ENCODE results near the gene EIF3L.

The EIF3L gene

GRCh38 chr22:37925767-37926166 is 76.5 kb downstream of the EIF3L start:
- no peak for DNase-seq (ENCODE audit: low spot score)
- no peak for TF ChIP-seq CTCF (IDR thresholded peaks at IDR 0.05; ENCODE audit: poor library complexity, severe bottlenecking)
- H3K27me3 ChIP-seq (ENCODE audit: insufficient read depth, poor library complexity, severe bottlenecking): no peaks in the 10 kb centered on the region
- peaks cover 93% of the 10 kb centered on the region for H3K36me3 ChIP-seq (ENCODE audit: low read depth)
- H3K9me3 ChIP-seq (ENCODE audit: severe bottlenecking): no peaks in the 10 kb centered on the region
- ATAC-seq (ENCODE audit: low read depth): no peak
- no peaks in the 10 kb centered on the region for H3K4me1 ChIP-seq (ENCODE audit: insufficient read depth, poor library complexity, severe bottlenecking)
- H3K4me3 ChIP-seq (ENCODE audit: severe bottlenecking): no peak overlapping the region
- no peak overlapping the region for H3K27ac ChIP-seq (ENCODE audit: poor library complexity, severe bottlenecking)

DNA sequence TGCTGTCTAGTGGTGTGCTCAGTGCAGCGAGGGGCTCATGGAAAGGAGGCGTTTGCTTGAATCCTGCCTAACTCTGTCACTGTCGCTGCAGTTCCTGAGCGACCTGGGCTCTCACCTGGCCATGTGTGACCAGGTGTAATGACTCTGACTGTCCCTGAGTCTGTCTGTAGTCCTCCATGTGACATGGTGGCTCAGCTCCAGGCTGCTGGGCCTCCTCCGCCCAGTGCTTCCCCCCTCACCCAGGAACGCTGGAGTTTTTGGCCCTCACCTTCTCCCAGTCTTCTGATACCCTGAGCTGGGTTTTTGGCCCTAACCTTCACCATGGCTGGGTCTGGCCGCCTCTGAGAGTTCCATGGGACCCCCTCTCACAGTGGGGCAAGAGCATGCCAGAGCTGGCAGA is 77.1 kb downstream of the EIF3L start:
- H3K27ac ChIP-seq (ENCODE audit: poor library complexity, severe bottlenecking): no peak overlapping the region
- H3K9me3 ChIP-seq (ENCODE audit: severe bottlenecking): no peaks in the 10 kb centered on the region
- ATAC-seq (ENCODE audit: low read depth) (no peak), DNase-seq (ENCODE audit: low spot score) (no peak)
- H3K4me3 ChIP-seq (ENCODE audit: severe bottlenecking): no peak overlapping the region
- no peaks in the 10 kb centered on the region for H3K27me3 ChIP-seq (ENCODE audit: insufficient read depth, poor library complexity, severe bottlenecking)
- no peaks in the 10 kb centered on the region for H3K4me1 ChIP-seq (ENCODE audit: insufficient read depth, poor library complexity, severe bottlenecking)
- peaks cover 92% of the 10 kb centered on the region for H3K36me3 ChIP-seq (ENCODE audit: low read depth)
- TF ChIP-seq CTCF (IDR thresholded peaks at IDR 0.05; ENCODE audit: poor library complexity, severe bottlenecking): no peak

GRCh38 chr22:37926771-37927636 is 77.8 kb downstream of the EIF3L start:
- Histone ChIP-seq H3K27ac (ENCODE audit: poor library complexity, severe bottlenecking) (no peak overlapping the region), H3K4me1 (ENCODE audit: insufficient read depth, poor library complexity, severe bottlenecking) (no peaks in the 10 kb centered on the region), H3K9me3 (ENCODE audit: severe bottlenecking) (no peaks in the 10 kb centered on the region), H3K27me3 (ENCODE audit: insufficient read depth, poor library complexity, severe bottlenecking) (no peaks in the 10 kb centered on the region), H3K36me3 (ENCODE audit: low read depth) (peaks cover 92% of the 10 kb centered on the region), H3K4me3 (ENCODE audit: severe bottlenecking) (no peak overlapping the region)
- DNase-seq (ENCODE audit: low spot score): no peak
- ATAC-seq (ENCODE audit: low read depth): no peak
- TF ChIP-seq CTCF (IDR thresholded peaks at IDR 0.05; ENCODE audit: poor library complexity, severe bottlenecking): no peak

DNA sequence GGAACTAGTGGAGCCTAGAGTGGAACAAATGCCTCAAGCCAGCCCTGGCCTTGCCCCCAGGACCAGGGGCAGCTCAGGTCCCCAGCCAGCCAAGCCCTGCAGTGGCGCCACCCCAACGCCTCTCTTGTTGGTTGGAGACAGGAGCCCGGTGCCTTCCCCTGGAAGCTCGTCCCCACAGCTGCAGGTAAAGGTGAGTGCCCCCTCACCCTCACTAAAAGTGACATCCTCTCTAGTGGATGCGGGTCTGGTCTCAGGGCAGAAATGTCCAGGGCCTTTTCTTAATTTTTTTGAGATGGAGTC is 78.4 kb downstream of the EIF3L start:
- Histone ChIP-seq H3K36me3 (ENCODE audit: low read depth) (peaks cover 98% of the 10 kb centered on the region), H3K4me1 (ENCODE audit: insufficient read depth, poor library complexity, severe bottlenecking) (no peaks in the 10 kb centered on the region)
- ATAC-seq (ENCODE audit: low read depth): no peak

More for the DNA sequence above, 78.4 kb downstream of the EIF3L start:
- Histone ChIP-seq H3K4me3 (ENCODE audit: severe bottlenecking) (no peak overlapping the region), H3K27me3 (ENCODE audit: insufficient read depth, poor library complexity, severe bottlenecking) (no peaks in the 10 kb centered on the region), H3K9me3 (ENCODE audit: severe bottlenecking) (no peaks in the 10 kb centered on the region), H3K27ac (ENCODE audit: poor library complexity, severe bottlenecking) (no peak overlapping the region)
- no peak for TF ChIP-seq CTCF (IDR thresholded peaks at IDR 0.05; ENCODE audit: poor library complexity, severe bottlenecking)
- no peak for DNase-seq (ENCODE audit: low spot score)
